ENCODE results near the gene FYN.

Gene FYN

GRCh38 chr6:111852725-111853124 lies 20.5 kb downstream of the FYN start:
- TF ChIP-seq YY1 (IDR thresholded peaks at IDR 0.05; ENCODE audit: low read depth) (no peak), CEBPB (IDR thresholded peaks at IDR 0.05) (peak; percentile 83)

- no peak for TF ChIP-seq ZBTB7A (IDR thresholded peaks at IDR 0.05; ENCODE audit: low read depth)
- no peak for TF ChIP-seq RAD21 (IDR thresholded peaks at IDR 0.05; ENCODE audit: low read depth)
- TF ChIP-seq NFIC (IDR thresholded peaks at IDR 0.05): no peak
- TF ChIP-seq REST (IDR thresholded peaks at IDR 0.05; ENCODE audit: low read depth): no peak
- no peak for TF ChIP-seq TCF12 (IDR thresholded peaks at IDR 0.05; ENCODE audit: low read depth)
- TF ChIP-seq CREB1 (IDR thresholded peaks at IDR 0.05; ENCODE audit: low read depth): no peak
- TF ChIP-seq EGR1 (IDR thresholded peaks at IDR 0.05): no peak
- TF ChIP-seq MAX (IDR thresholded peaks at IDR 0.05): no peak
- TF ChIP-seq TEAD4 (IDR thresholded peaks at IDR 0.05): no peak
- no peak for TF ChIP-seq FOXM1 (IDR thresholded peaks at IDR 0.05; ENCODE audit: borderline replicate concordance, low read depth)
- no peak for TF ChIP-seq CEBPB (IDR thresholded peaks at IDR 0.05)
- TF ChIP-seq TAF1 (IDR thresholded peaks at IDR 0.05; ENCODE audit: low read depth): no peak
These were observed 22.8 kb downstream of the FYN start for GRCh38 chr6:111850295-111850937.

- TF ChIP-seq TCF12 (IDR thresholded peaks at IDR 0.05; ENCODE audit: low read depth) (no peak), USF1 (IDR thresholded peaks at IDR 0.05) (no peak), CEBPB (IDR thresholded peaks at IDR 0.05) (no peak), FOXM1 (IDR thresholded peaks at IDR 0.05; ENCODE audit: borderline replicate concordance, low read depth) (no peak), NFIC (IDR thresholded peaks at IDR 0.05) (no peak)
These were observed 24.0 kb downstream of the FYN start for GRCh38 chr6:111849298-111849697.

- TF ChIP-seq MAX (IDR thresholded peaks at IDR 0.05) (no peak), EP300 (IDR thresholded peaks at IDR 0.05; ENCODE audit: borderline replicate concordance) (no peak), TEAD4 (IDR thresholded peaks at IDR 0.05) (no peak), RAD21 (IDR thresholded peaks at IDR 0.05; ENCODE audit: low read depth) (no peak), FOXM1 (IDR thresholded peaks at IDR 0.05; ENCODE audit: borderline replicate concordance, low read depth) (no peak), TCF12 (IDR thresholded peaks at IDR 0.05; ENCODE audit: low read depth) (no peak), USF1 (IDR thresholded peaks at IDR 0.05) (no peak), REST (IDR thresholded peaks at IDR 0.05; ENCODE audit: low read depth) (no peak), TAF1 (IDR thresholded peaks at IDR 0.05; ENCODE audit: low read depth) (no peak), CREB1 (IDR thresholded peaks at IDR 0.05; ENCODE audit: low read depth) (no peak), CEBPB (IDR thresholded peaks at IDR 0.05) (no peak), ZBTB7A (IDR thresholded peaks at IDR 0.05; ENCODE audit: low read depth) (no peak), NFIC (IDR thresholded peaks at IDR 0.05) (no peak), EGR1 (IDR thresholded peaks at IDR 0.05) (no peak), YY1 (IDR thresholded peaks at IDR 0.05; ENCODE audit: low read depth) (no peak)
These were observed 24.9 kb downstream of the FYN start for GRCh38 chr6:111848262-111848812.

GRCh38 chr6:111846492-111847409 lies 26.5 kb downstream of the FYN start:
- TF ChIP-seq TEAD4 (IDR thresholded peaks at IDR 0.05) (no peak), MAX (IDR thresholded peaks at IDR 0.05) (no peak), NFIC (IDR thresholded peaks at IDR 0.05) (peak; percentile 22)

Data from Ishikawa (cell line).